Thyroid gland (tissue), 4 donors: ENCODE measurements around the gene NOX4.

Experiments used
- CTCF ChIP-seq, 6 experiments: fragments of 200-600 bp in 3 of 6; fragments of 450-650 bp in 3 of 6; sonication (generic) in 3 of 6; IDR thresholded peaks; one replicate each; pipeline ENCODE4 v1.5.1; 2016 to 2019; ENCODE audit warnings: antibody characterized with exemption in 6 of 6, mild to moderate bottlenecking in 2 of 6, inconsistent platforms in 1 of 6, moderate library complexity in 1 of 6
- POLR2A ChIP-seq, 2 donors: fragments of 450-650 bp; IDR thresholded peaks; one replicate each; pipeline ENCODE4 v1.6.1; 2017; ENCODE audit warnings: antibody characterized with exemption in 2 of 2, mild to moderate bottlenecking in 2 of 2, moderate library complexity in 1 of 2

GRCh38 chr11:89477175-89477574 lies 14.0 kb downstream of the NOX4 start:
- no peak for TF ChIP-seq CTCF (IDR thresholded peaks at IDR 0.05)
- no peak for TF ChIP-seq POLR2A (IDR thresholded peaks at IDR 0.05)
